ENCODE data around the gene VGLL3. TPM values are rescaled to one million over a fixed set of nuclear protein-coding genes. Genes with fewer than 3 reads are reported as not detected.
"Not testable (repeated sequence)": the region's sequence is repeated elsewhere in the genome, so short reads cannot be mapped to it uniquely, and the experiment has no call there.

VGLL3 gene
- 4.5 TPM for total RNA-seq
- long read RNA-seq, partial matches to known transcripts: 0 of 1 reads
- long read RNA-seq, other reads (novel, unspliced or antisense): 1 of 1 reads

- DNase-seq (ENCODE audit: missing footprints) (peak; percentile 84), ATAC-seq (peak; percentile 94)
- intact Hi-C loops (cut with DNase I): no loop called here
Observed at GRCh38 chr3:86990734-86991481, at the start of gene VGLL3. Gene VGLL3, minus strand, starts transcription at chr3:86991149. Its CDS starts 406 bp downstream, at chr3:86990743.

- DNase-seq (ENCODE audit: missing footprints) (no peak), ATAC-seq (no peak)
- intact Hi-C loops (cut with DNase I): no loop called here
Observed at GRCh38 chr3:87037652-87038051, 46.7 kb upstream of the VGLL3 start.

- intact Hi-C loops (cut with DNase I): no loop called here
- no peak for ATAC-seq
- no peak for DNase-seq (ENCODE audit: missing footprints)
Observed at GRCh38 chr3:87036671-87037070, 45.7 kb upstream of the VGLL3 start.

- no peak for ATAC-seq
- no peak for DNase-seq (ENCODE audit: missing footprints)
- intact Hi-C loops (cut with DNase I): no loop called here
Observed at GRCh38 chr3:87035339-87035738, 44.4 kb upstream of the VGLL3 start.

GRCh38 chr3:87033205-87033604 lies 42.3 kb upstream of the VGLL3 start:
- ATAC-seq (no peak), DNase-seq (ENCODE audit: missing footprints) (no peak)
- intact Hi-C loops (cut with DNase I): no loop called here

GRCh38 chr3:87025661-87026645 lies 35.0 kb upstream of the VGLL3 start:
- intact Hi-C loops (cut with DNase I): no loop called here
- ATAC-seq: no peak

GRCh38 chr3:87017370-87017769 lies 26.4 kb upstream of the VGLL3 start:
- DNase-seq (ENCODE audit: missing footprints); intact Hi-C loops (cut with DNase I); ATAC-seq: not testable (repeated sequence)

More at GRCh38 chr3:87025661-87026645, 35.0 kb upstream of the VGLL3 start:
- no peak for DNase-seq (ENCODE audit: missing footprints)

GRCh38 chr3:87009271-87009670 lies 18.3 kb upstream of the VGLL3 start:
- ATAC-seq (no peak), DNase-seq (ENCODE audit: missing footprints) (no peak)
- intact Hi-C loops (cut with DNase I): no loop called here

GRCh38 chr3:87006844-87007439 lies 16.0 kb upstream of the VGLL3 start:
- DNase-seq (ENCODE audit: missing footprints) (no peak), ATAC-seq (no peak)
- intact Hi-C loops (cut with DNase I): no loop called here

- intact Hi-C loops (cut with DNase I): no loop called here
- ATAC-seq: no peak
Observed at GRCh38 chr3:87004883-87005282, 13.9 kb upstream of the VGLL3 start.

GRCh38 chr3:87002346-87002745 lies 11.4 kb upstream of the VGLL3 start:
- DNase-seq (ENCODE audit: missing footprints) (no peak), ATAC-seq (no peak)
- intact Hi-C loops (cut with DNase I): no loop called here

More at GRCh38 chr3:87004883-87005282, 13.9 kb upstream of the VGLL3 start:
- DNase-seq (ENCODE audit: missing footprints): no peak

- intact Hi-C loops (cut with DNase I): no loop called here
- no peak for DNase-seq (ENCODE audit: missing footprints)
- no peak for ATAC-seq
Observed at GRCh38 chr3:87001473-87002098, 10.6 kb upstream of the VGLL3 start.

GRCh38 chr3:87000940-87001339 lies 10.0 kb upstream of the VGLL3 start:
- intact Hi-C loops (cut with DNase I): no loop called here
- no peak for ATAC-seq
- DNase-seq (ENCODE audit: missing footprints): no peak

GRCh38 chr3:86998569-86998968 lies 7.6 kb upstream of the VGLL3 start:
- intact Hi-C loops (cut with DNase I): no loop called here
- ATAC-seq (no peak), DNase-seq (ENCODE audit: missing footprints) (no peak)

GRCh38 chr3:86996261-86996955 lies 5.5 kb upstream of the VGLL3 start:
- intact Hi-C loops (cut with DNase I): no loop called here
- ATAC-seq (no peak), DNase-seq (ENCODE audit: missing footprints) (peak; percentile 33)

- intact Hi-C loops (cut with DNase I): no loop called here
- no peak for DNase-seq (ENCODE audit: missing footprints)
- ATAC-seq: no peak
Observed at GRCh38 chr3:86995537-86995936, 4.6 kb upstream of the VGLL3 start.

- DNase-seq (ENCODE audit: missing footprints) (no peak), ATAC-seq (no peak)
- intact Hi-C loops (cut with DNase I): no loop called here
Observed at GRCh38 chr3:86993704-86994103, 2.8 kb upstream of the VGLL3 start.

GRCh38 chr3:86991840-86992435 lies 989 bp upstream of the VGLL3 start:
- intact Hi-C loops (cut with DNase I): no loop called here
- no peak for ATAC-seq
- no peak for DNase-seq (ENCODE audit: missing footprints)
